Right renal pelvis (tissue), 4 donors: ENCODE data around the gene CLCN7. TPM values are rescaled to one million over a fixed set of nuclear protein-coding genes. Genes with fewer than 3 reads are reported as not detected.
"Not testable (repeated sequence)": the region's sequence is repeated elsewhere in the genome, so short reads cannot be mapped to it uniquely, and the experiment has no call there.

Experiments
- DNase-seq, 4 donors: peaks; one replicate each; pipeline ENCODE4 v3.0.0-alpha.2; 2013; ENCODE audit warnings: low read depth in 4 of 4, low spot score in 3 of 4, missing footprints in 1 of 4
- polyA plus RNA-seq, 4 donors: library from polyadenylated mRNA; unstranded; fragments of 120-200 nt; gene quantifications; one replicate each; pipeline ENCODE4 v1.2.1, GENCODE V29; 2013; ENCODE audit not compliant: insufficient read length in 4 of 4

Gene CLCN7
- polyA plus RNA-seq, 4 donors, result 43.4 to 62.1 (median 48.6) TPM

- DNase-seq, result no peak
Measured at GRCh38 chr16:1488054-1488601, 13.3 kb upstream of the CLCN7 start.

- DNase-seq, result no peak
Measured at GRCh38 chr16:1487395-1488053, 12.7 kb upstream of the CLCN7 start.

GRCh38 chr16:1486551-1487390 lies 11.9 kb upstream of the CLCN7 start:
- no peak for DNase-seq

GRCh38 chr16:1485847-1486496 lies 11.1 kb upstream of the CLCN7 start:
- DNase-seq, result no peak

GRCh38 chr16:1481906-1482835 lies 7.3 kb upstream of the CLCN7 start:
- no peak for DNase-seq

GRCh38 chr16:1478937-1479336 lies 4.1 kb upstream of the CLCN7 start:
- DNase-seq, result not testable (repeated sequence)

GRCh38 chr16:1477033-1477432 lies 2.2 kb upstream of the CLCN7 start:
- DNase-seq, result no peak

- DNase-seq, result no peak
Measured at GRCh38 chr16:1475552-1476114, 805 bp upstream of the CLCN7 start.

- DNase-seq, result no peak
Measured at GRCh38 chr16:1474082-1474795, 589 bp downstream of the CLCN7 start.

GRCh38 chr16:1472974-1473373 lies 1.9 kb downstream of the CLCN7 start:
- no peak for DNase-seq

- DNase-seq, result no peak
Measured at GRCh38 chr16:1471569-1472194, 3.1 kb downstream of the CLCN7 start.

- no peak for DNase-seq
Measured at GRCh38 chr16:1470481-1471251, 4.2 kb downstream of the CLCN7 start.

- DNase-seq, result no peak
Measured at GRCh38 chr16:1469693-1470201, 5.1 kb downstream of the CLCN7 start.

- DNase-seq, result not testable (repeated sequence)
Measured at GRCh38 chr16:1469141-1469540, 5.7 kb downstream of the CLCN7 start.

GRCh38 chr16:1468426-1468810 lies 6.4 kb downstream of the CLCN7 start:
- no peak for DNase-seq

GRCh38 chr16:1466968-1467521 lies 7.8 kb downstream of the CLCN7 start:
- DNase-seq, result no peak

- no peak for DNase-seq
Measured at GRCh38 chr16:1466054-1466453, 8.8 kb downstream of the CLCN7 start.

GRCh38 chr16:1465567-1465915 lies 9.3 kb downstream of the CLCN7 start:
- no peak for DNase-seq
